ENCODE results near the gene RNF123. TPM values are rescaled to one million over a fixed set of nuclear protein-coding genes. Genes with fewer than 3 reads are reported as not detected.

RNF123 gene
- total RNA-seq, 4 donors from 2014 or later, result 23.6 to 88.3 (median 33.9) TPM

DNA sequence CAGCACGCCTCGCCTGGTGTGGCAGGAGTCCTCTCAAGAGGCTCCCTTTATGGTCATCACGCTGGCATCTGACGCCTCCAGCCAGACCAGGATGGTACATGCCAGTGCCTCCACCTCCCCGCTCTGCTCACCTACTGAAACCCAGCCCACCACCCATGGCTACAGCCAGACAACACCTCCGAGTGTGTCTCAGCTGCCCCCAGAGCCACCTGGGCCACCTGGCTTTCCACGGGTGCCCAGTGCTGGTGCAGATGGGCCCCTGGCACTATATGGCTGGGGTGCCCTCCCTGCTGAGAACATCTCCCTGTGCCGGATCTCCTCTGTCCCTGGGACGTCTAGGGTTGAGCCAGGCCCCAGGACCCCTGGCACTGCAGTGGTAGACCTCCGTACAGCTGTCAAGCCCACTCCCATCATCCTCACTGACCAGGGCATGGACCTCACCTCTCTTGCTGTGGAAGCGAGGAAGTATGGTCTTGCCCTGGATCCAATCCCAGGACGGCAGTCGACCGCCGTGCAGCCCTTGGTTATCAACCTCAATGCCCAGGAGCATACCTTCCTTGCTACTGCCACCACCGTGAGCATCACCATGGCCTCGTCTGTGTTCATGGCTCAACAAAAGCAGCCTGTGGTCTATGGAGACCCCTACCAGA, 35.1 kb upstream of the RNF123 start:
- TF ChIP-seq, protein P1, sequence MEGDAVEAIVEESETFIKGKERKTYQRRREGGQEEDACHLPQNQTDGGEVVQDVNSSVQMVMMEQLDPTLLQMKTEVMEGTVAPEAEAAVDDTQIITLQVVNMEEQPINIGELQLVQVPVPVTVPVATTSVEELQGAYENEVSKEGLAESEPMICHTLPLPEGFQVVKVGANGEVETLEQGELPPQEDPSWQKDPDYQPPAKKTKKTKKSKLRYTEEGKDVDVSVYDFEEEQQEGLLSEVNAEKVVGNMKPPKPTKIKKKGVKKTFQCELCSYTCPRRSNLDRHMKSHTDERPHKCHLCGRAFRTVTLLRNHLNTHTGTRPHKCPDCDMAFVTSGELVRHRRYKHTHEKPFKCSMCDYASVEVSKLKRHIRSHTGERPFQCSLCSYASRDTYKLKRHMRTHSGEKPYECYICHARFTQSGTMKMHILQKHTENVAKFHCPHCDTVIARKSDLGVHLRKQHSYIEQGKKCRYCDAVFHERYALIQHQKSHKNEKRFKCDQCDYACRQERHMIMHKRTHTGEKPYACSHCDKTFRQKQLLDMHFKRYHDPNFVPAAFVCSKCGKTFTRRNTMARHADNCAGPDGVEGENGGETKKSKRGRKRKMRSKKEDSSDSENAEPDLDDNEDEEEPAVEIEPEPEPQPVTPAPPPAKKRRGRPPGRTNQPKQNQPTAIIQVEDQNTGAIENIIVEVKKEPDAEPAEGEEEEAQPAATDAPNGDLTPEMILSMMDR (IDR thresholded peaks at IDR 0.05), result no peak
- TF ChIP-seq POLR2AphosphoS5 (IDR thresholded peaks at IDR 0.05) (no peak), POLR2A (IDR thresholded peaks at IDR 0.05) (no peak), EP300 (IDR thresholded peaks at IDR 0.05) (no peak)

GRCh38 chr3:49654955-49655556, 34.3 kb upstream of the RNF123 start:
- no peaks in the 10 kb centered on the region for H3K9me3 ChIP-seq
- DNase-seq (ENCODE audit: low spot score in 2 of 2), result no peak
- no peak overlapping the region for H3K4me3 ChIP-seq
- H3K27me3 ChIP-seq, result peaks cover 3% of the 10 kb centered on the region
- H3K36me3 ChIP-seq, result no peaks in the 10 kb centered on the region
- WGBS, result no CpG with 5 or more reads among the region's 10 CpGs
- TF ChIP-seq POLR2AphosphoS5 (IDR thresholded peaks at IDR 0.05) (no peak), EP300 (IDR thresholded peaks at IDR 0.05) (no peak), POLR2A (IDR thresholded peaks at IDR 0.05) (no peak)
- TF ChIP-seq, protein P1 (IDR thresholded peaks at IDR 0.05), result no peak
- H3K4me1 ChIP-seq, result no peaks in the 10 kb centered on the region
- H3K27ac ChIP-seq, result no peak overlapping the region

More for the DNA sequence above, 35.1 kb upstream of the RNF123 start:
- Histone ChIP-seq H3K27ac (no peak overlapping the region), H3K36me3 (no peaks in the 10 kb centered on the region), H3K9me3 (no peaks in the 10 kb centered on the region), H3K27me3 (peaks cover 3% of the 10 kb centered on the region), H3K4me3 (no peak overlapping the region), H3K4me1 (no peaks in the 10 kb centered on the region)
- DNase-seq (ENCODE audit: low spot score in 2 of 2), result no peak
- 90% methylated on average over 15 of the region's 17 CpGs for WGBS

DNA sequence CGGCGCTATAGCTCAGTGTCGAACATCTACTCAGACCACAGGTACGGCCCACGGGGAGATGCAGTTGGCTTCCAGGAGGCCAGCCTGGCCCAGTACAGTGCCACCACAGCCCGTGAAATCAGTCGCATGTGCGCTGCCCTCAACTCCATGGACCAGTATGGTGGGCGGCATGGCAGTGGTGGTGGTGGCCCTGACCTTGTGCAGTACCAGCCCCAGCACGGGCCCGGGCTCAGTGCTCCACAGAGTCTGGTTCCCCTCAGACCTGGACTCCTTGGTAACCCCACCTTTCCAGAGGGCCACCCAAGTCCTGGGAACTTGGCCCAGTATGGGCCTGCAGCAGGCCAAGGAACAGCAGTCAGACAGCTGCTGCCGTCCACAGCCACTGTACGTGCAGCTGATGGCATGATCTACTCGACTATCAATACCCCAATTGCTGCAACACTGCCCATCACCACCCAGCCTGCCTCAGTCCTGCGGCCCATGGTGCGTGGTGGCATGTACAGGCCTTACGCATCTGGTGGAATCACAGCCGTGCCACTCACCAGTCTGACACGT, 33.5 kb upstream of the RNF123 start:
- DNase-seq (ENCODE audit: low spot score in 2 of 2), result no peak
- Histone ChIP-seq H3K27me3 (peaks cover 3% of the 10 kb centered on the region), H3K4me1 (no peaks in the 10 kb centered on the region), H3K27ac (no peak overlapping the region), H3K36me3 (no peaks in the 10 kb centered on the region), H3K4me3 (no peak overlapping the region), H3K9me3 (no peaks in the 10 kb centered on the region)
- WGBS, result 94% methylated on average over 13 of the region's 19 CpGs
- TF ChIP-seq, protein P1 (IDR thresholded peaks at IDR 0.05), result no peak
- TF ChIP-seq POLR2AphosphoS5 (IDR thresholded peaks at IDR 0.05) (no peak), POLR2A (IDR thresholded peaks at IDR 0.05) (no peak), EP300 (IDR thresholded peaks at IDR 0.05) (no peak)

DNA sequence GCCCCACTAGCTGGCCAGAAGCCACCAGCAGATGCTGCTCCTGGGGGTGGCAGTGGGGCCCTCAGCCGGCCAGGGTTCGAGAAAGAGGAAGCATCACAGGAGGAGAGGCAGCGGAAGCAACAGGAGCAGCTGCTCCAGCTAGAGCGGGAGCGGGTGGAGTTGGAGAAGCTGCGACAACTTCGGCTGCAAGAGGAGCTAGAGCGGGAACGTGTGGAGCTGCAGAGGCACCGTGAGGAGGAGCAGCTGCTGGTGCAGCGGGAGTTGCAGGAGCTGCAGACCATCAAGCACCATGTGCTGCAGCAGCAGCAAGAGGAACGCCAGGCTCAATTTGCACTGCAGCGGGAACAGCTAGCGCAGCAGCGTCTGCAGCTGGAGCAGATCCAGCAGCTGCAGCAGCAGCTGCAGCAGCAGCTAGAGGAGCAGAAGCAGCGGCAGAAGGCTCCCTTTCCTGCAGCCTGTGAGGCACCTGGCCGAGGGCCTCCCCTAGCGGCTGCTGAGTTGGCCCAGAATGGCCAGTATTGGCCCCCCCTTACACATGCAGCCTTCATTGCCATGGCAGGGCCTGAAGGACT, 32.7 kb upstream of the RNF123 start:
- TF ChIP-seq POLR2AphosphoS5 (IDR thresholded peaks at IDR 0.05) (no peak), POLR2A (IDR thresholded peaks at IDR 0.05) (no peak), EP300 (IDR thresholded peaks at IDR 0.05) (no peak)
- TF ChIP-seq, protein P1 (IDR thresholded peaks at IDR 0.05), result no peak
- Histone ChIP-seq H3K36me3 (no peaks in the 10 kb centered on the region), H3K4me1 (no peaks in the 10 kb centered on the region), H3K4me3 (no peak overlapping the region), H3K27me3 (peaks cover 3% of the 10 kb centered on the region), H3K9me3 (no peaks in the 10 kb centered on the region), H3K27ac (no peak overlapping the region)
- 55% methylated on average over 9 of the region's 18 CpGs for WGBS
- no peak for DNase-seq (ENCODE audit: low spot score in 2 of 2)
